GF-D8 (cell line): ENCODE data around the gene CMTM5.

ENCODE experiments used
- DNase-seq: peaks from one replicate; lab custom pipeline; 2025; lab: John Stamatoyannopoulos, UW

CMTM5 gene

DNA sequence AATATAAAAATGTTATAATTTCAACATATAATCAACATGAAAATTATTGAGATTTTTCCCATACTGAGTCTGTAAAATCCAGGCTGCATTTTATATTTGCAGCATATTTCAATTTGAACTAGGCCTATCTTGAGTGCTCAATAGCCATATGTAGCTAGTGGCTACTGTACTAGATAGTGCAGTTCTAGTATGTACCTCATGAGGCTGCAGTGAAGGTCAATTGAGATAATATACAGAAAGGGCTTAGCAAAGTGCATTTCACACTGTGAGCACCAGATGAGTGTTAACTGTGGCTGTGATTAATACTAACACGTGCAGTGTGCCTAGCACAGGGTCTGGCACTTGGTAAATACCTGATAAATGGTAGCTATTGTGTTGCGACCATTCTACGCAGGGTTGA is 18.8 kb upstream of the CMTM5 start:
- no peak for DNase-seq

DNA sequence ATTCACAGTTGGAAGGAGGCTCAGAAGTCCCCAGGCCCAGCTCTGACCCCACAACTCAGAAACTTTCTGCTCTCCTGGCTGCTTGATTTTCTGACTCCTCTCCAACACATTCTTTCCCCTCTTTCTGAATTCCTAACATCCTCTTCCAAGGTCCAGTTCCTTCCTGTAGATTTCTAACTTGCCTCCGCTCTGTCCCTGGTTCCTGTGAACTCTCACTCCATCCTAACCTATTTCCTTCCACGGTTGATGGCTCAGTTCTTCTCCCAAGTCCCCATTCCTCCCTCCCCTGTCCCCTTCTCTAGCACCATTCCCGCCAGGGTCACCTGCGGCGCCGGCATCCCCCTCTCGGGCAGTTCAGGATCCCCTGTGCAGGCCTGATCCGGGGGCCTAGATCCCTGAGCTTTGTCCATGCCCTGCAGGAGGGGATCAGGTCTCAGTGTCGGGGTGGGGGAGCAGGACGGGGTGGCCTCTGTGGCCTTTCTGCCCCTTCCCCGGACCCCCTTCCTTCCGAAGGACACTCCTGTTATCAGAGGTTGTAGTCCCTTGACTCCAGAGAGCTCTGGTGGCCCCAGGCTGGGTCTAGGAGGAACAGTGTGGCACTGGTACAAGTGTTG is 18.2 kb upstream of the CMTM5 start:
- DNase-seq: no peak

DNA sequence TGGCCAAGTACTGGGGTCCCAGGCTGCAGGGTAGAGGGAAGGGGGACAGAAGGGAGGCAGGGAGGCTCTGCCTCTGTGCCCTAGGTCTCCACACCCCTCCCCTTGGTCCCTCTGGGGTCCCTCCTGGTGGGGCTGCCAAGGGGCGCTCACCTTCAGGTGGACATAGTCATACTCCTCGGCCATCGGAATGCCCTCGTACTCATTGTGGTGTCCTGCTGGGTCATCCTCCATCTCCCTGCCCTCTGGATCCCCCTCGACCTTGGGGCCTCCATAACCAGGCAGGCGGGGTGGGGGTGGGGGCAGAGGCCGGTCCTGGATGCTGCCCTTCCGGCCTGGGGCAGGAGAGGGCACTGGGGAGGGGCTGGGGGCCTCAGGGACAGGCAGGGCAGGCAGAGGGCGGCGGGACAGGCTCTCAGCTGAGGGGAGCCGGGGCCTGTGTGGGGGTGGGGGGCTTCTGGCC is 17.6 kb upstream of the CMTM5 start:
- no peak for DNase-seq

- DNase-seq: no peak
Measured at GRCh38 chr14:23359722-23360447, 17.0 kb upstream of the CMTM5 start.

DNA sequence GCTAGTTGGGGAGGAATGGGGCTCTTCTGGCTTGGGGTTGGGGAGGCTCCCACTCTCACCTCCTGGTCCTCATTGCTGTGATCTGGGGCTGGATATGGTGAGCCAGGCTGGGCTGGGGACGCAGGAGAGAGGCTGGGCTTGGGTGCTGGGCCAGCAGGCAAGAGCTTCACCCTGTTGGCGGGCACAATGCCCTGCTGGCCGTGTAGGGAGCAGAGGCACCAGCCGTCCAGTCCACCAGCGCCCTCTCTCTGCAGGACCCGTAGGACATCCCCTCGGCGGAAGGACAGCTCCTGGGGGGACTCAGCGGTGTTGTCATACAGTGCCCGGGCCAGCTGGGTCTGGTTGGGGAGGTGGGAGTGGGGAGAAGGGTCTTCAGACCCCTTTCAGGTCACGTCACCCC is 16.4 kb upstream of the CMTM5 start:
- DNase-seq: no peak

DNA sequence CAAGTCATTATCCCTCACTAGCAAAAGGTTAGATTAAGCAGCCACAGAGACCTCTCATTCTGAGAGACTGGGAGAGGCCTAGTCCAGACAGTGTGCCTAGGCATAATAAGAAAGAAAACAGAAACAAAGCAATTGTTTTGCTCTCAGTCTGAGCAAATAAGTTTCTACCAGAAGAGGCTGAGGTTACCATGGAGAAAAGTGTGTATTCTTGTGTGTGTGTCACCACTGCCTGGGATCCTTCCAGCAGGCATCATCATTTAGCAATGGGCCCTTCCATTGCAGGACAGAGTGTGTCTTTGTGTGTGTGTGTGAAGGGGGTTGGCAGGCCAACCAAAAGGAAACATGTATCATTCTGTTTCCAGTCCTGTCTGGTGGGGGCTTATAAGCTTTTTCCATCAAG is 15.5 kb upstream of the CMTM5 start:
- no peak for DNase-seq

- DNase-seq: no peak
Measured at GRCh38 chr14:23361763-23362162, 15.1 kb upstream of the CMTM5 start.

DNA sequence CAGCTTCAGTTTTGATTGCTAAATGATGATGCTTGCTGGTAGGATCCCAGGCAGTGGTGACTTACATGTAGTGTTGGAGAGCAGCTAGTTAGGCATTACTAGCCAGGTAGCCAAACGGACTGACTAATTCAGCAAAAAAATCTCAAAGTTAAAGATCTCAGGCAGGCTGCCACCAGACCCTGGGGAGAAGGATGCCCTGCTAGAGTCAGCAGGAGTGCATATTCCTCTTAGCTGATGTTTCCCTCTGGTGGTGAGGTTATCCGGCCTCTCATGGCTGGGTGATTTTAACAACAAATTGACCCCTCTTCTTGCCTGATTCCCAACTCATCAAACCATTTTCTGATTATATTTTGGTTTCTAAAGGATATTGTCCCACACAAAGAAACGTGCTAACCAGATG is 14.6 kb upstream of the CMTM5 start:
- no peak for DNase-seq

GRCh38 chr14:23364164-23365035 is 12.4 kb upstream of the CMTM5 start:
- DNase-seq: no peak

DNA sequence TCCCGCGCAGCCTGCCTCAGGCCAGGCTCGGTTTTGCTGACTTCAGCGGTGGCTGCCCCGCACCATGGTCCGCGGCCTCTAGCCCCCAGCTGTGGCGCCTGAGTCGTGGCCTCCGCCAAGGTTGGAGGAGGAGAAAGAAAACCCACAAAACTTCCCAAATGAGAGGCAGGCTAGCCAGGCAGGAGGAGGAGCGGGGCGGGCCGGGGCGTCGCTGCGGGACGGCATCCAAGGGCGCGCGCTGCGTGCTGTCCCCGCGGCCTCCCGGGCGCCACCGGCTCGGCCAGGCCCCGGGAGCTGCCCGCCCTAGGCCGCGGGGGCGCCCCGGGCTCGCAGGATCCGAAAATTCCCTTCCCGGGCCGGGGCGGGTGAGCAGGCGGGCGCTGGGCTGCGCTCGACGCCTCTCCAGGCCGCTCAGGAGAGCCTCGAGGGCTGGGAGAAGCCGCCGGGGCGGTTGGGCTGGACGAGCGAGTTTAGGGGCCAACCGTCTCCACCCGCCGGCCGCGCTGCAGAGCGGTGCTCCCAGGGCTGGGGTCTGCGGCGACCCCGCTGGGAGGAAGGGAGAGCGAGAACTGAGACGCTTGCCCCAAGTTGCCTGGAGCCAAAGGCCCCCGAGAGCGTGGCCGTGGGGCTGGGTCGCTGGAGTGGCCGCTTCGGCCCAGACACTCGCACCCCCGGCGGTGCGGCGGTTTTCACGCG is 11.7 kb upstream of the CMTM5 start, which contains the start of gene EFS:
EFS (minus strand) TSS at position 137 of the 696 bp plus-strand sequence. CDS start 147 bp downstream, outside the sequence.
- no peak for DNase-seq

- DNase-seq: no peak
Measured at GRCh38 chr14:23365732-23366425, 11.0 kb upstream of the CMTM5 start.

- DNase-seq: no peak
Measured at GRCh38 chr14:23366426-23366921, 10.4 kb upstream of the CMTM5 start.

GRCh38 chr14:23370221-23370620 is 6.6 kb upstream of the CMTM5 start:
- no peak for DNase-seq

DNA sequence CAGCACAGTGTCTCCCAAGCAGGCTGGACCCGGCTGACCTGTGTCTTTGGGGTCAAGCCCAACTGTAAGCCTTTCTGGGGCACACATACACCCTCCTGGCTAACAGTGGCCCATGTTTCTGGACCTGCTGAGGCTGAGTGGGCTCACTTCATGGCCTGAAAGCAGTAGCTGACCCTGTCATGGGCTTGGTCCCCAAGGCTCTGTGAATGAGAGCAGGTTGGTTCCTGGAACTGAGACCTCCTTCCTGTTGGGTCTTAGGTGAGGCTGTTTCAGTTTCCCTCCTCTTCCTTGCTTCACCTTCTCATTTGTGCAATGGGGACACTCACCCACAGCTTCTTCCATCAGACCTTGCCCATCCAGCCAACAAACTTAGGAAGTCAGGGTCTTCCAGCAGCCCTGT is 5.0 kb upstream of the CMTM5 start:
- DNase-seq: no peak

DNA sequence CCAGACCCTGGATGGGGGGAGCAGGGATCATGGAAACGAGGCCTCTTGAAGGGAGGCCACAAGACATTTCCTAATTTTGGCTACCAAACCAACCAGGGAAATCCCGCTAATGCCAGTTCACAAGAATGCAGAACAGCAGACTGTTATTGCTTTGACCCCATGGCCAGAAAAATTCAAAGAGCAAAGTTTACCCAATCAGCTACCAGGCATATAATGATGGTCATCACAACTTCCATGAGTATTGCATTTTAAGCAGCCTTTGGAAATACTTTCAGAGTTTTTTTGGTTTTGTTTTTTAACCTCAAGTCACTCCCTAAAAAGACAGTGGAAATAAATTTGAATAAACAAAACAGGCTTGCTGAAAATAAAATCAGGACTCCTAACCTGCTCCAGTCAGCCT is 4.3 kb upstream of the CMTM5 start, which contains the start of gene IL25:
IL25 (plus strand) TSS at position 301 of the 400 bp plus-strand sequence.
- DNase-seq: no peak

GRCh38 chr14:23373041-23373440 is 3.8 kb upstream of the CMTM5 start:
- DNase-seq: no peak

DNA sequence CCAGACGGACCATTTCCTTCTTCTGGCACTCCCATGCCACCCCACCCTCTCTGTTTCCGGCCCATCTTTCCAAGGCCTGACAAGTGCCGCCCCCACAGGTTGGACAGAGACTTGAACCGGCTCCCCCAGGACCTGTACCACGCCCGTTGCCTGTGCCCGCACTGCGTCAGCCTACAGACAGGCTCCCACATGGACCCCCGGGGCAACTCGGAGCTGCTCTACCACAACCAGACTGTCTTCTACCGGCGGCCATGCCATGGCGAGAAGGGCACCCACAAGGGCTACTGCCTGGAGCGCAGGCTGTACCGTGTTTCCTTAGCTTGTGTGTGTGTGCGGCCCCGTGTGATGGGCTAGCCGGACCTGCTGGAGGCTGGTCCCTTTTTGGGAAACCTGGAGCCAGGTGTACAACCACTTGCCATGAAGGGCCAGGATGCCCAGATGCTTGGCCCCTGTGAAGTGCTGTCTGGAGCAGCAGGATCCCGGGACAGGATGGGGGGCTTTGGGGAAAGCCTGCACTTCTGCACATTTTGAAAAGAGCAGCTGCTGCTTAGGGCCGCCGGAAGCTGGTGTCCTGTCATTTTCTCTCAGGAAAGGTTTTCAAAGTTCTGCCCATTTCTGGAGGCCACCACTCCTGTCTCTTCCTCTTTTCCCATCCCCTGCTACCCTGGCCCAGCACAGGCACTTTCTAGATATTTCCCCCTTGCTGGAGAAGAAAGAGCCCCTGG is 1.2 kb upstream of the CMTM5 start:
- no peak for DNase-seq

- no peak for DNase-seq
Measured at GRCh38 chr14:23377198-23377550, 328 bp downstream of the CMTM5 start.

GRCh38 chr14:23377573-23378563 is 1.0 kb downstream of the CMTM5 start:
- no peak for DNase-seq
